ENCODE measurements around the gene NPTXR.

DNA sequence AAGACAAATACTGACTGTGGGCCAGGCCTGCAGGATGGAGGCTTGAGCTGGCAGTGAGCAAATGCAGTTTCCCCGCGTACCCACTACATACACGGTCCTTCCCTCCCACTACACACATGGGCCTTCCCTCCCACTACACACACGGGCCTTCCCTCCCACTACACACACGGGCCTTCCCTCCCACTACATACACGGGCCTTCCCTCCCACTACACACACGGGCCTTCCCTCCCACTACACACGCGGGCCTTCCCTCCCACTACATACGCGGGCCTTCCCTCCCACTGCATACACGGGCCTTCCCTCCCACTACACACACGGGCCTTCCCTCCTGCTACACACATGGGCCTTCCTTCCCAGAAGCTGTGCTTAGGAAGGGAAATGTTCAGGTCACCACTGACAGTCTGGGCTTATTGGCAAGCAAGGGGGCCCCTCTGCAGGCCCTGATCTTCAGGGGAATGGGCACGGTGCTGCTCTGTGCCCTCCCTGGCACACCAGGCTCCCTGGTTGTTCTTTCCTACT lies 60.7 kb downstream of the NPTXR start:
- no peak for TF ChIP-seq CTCF (conservative IDR thresholded peaks at IDR 0.05; ENCODE audit: low read depth, low read length)
- no peak for TF ChIP-seq EZH2 (IDR thresholded peaks at IDR 0.05; ENCODE audit: borderline replicate concordance, low read depth, low read length, poor library complexity, severe bottlenecking)
